GM15510 (cell line): ENCODE data around the gene GPM6B.

Experiments used
- POLR2A ChIP-seq: IDR thresholded peaks from 3 replicates; pipeline ENCODE4 v1.6.1; 2011; ENCODE audit warnings: borderline replicate concordance; ENCODE audit not compliant: insufficient read length; ENCODE audit errors: extremely low read depth

The GPM6B gene

DNA sequence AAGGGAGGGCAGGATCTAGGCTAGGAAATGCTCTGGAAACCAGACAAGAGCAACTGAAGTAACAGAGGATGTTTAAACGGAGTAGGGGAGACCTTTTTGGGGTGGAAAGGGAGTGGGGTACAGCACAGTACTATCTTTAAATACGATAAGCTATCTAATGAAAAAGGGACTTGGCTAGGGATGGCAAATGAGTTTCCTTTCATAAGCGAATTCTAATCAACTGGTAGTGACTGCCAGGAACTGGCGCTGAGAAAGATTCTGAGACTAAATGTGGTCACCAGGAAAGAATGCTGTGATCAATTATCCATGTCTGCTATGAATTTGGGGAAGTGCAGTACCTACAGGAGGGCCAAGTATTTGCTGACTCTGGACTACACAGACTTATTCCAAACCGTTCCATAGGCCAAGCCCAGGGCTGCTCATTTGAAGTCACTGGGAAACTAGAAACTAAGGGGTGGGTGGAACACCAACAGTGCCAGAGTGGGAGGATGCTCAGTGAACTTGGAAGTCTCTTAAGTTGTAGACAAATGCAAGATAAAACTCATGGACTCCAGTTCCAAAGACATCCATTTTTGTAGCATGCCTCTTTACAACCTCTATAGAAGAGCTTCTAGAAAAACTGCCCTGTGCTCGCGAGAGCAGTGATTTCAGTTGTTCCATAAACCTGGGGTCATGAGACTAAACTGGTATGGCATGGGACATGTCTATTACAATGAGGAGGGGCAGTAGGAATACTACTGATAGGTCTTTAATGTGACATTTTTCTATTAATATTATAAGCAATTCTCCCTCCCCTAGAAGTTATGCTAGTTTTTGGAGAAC is 84.4 kb downstream of the GPM6B start:
- no peak for TF ChIP-seq POLR2A

DNA sequence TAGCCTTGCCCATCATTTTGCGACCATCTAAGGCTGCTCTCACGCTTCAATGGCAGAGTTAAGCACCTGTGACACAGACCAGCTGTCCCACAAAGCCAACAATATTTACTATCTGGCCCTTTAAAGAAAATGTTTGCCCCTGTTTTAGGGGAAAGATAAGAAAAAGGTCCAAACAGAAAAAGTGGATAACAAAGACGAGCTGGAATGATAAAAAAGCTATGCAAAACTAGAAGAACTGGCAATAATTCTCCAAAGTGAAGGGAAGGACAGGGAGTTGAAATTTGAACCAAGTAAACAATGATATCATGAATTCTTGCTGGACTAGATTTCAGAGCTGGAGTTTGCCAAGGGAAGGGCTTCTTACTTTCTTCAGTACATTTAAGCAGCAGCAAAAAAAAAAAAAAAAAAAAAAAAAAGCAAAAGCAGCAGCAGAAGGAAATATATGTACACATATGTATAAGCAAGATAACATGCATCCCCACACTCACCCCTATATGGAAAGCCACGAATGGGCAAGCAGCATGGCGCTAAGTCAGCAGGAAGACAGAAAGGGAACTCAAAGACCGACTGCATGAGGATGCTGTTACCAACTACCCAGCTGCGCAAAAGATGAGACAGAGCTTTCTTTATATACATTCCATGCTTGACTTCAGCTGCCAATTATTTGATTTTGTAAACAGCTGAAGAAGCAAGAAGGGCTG is 94.9 kb downstream of the GPM6B start:
- no peak for TF ChIP-seq POLR2A

DNA sequence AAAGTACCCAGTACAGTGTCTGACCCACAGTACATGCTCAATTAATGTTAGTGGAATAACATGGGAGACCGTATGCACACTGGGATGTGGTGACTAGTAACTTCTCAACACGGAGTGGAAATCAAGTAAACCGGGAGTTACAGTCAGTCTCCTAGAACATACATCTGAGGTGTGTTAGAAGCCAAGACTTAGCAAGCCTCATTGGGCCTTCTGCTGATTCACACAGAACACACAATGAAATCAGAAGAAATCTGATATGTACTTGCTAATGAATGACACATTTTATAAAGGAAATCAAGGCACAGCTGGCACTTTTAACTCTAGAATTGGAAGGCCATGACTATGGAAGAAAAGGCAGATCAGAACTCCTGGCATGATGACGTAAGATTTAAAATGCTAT is 95.5 kb downstream of the GPM6B start:
- no peak for TF ChIP-seq POLR2A
